ENCODE measurements around the gene PCSK1N.
"Not testable (repeated sequence)": the region's sequence is repeated elsewhere in the genome, so short reads cannot be mapped to it uniquely, and the experiment has no call there.

PCSK1N gene

GRCh38 chrX:48819394-48819793 is 16.0 kb downstream of the PCSK1N start:
- not testable (repeated sequence) for DNase-seq

DNA sequence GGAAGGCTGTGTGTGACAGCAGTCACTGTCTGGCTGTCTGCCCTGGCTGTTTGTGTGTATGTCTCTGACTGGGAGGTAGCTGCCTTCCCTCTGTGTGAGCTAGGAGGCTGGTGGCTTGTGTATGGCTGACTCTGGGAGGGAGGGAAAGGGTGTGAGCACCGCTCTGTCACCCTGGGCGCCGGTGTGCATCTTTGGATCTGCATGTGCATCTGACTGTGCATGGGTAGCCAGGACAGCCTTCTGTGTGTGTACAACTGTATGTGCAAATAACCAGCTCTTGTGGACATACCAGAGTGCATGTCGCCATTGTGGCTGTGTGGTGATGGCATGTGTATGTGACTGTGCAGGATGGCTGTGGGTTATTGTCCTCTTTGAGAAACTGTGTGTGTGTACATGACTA is 16.5 kb downstream of the PCSK1N start:
- DNase-seq: no peak

DNA sequence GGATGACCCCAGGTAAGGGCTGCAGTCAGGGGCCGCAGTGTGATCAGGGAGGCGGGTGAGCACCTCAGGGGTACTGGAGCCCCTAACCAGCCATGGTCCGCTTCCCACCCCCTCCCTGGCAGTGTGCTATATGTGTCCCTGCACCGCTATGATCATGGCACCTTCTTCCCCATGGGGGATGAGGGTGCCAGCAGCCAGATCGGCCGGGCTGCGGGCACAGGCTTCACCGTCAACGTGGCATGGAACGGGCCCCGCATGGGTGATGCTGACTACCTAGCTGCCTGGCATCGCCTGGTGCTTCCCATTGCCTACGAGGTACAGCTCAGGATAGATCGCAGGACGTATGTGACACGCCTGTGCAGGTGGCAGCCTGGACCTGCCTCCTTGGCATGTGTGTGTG is 17.3 kb downstream of the PCSK1N start:
- DNase-seq: no peak

- no peak for DNase-seq
Measured at GRCh38 chrX:48816014-48816810, 19.2 kb downstream of the PCSK1N start.

DNA sequence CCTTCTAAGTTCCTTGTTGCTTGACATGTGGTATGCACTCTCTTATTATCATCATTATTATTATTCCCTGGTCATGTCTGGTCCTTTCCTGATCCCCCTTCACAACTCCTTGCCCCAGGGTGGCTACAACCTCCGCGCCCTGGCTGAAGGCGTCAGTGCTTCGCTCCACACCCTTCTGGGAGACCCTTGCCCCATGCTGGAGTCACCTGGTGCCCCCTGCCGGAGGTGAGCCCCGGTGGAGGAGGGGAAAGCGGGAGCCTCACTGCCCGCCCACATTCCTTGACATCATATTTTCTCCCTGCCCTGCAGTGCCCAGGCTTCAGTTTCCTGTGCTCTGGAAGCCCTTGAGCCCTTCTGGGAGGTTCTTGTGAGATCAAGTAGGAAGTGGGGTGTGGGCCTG is 20.1 kb downstream of the PCSK1N start:
- DNase-seq: no peak

DNA sequence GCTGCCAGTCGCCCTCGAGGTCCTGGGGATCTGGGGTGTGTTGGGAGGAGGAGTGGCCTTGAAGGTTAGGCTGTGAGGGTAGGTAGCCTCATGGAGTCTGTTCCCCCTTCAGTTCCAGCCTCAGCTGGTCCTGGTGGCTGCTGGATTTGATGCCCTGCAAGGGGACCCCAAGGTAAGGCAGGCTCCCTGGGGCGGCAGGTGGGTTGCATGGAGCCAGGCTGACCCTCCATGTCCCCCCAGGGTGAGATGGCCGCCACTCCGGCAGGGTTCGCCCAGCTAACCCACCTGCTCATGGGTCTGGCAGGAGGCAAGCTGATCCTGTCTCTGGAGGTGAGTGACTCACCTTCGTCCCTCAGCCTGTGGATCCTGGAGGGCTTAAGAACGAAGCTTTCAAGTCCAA is 20.7 kb downstream of the PCSK1N start:
- DNase-seq: no peak

DNA sequence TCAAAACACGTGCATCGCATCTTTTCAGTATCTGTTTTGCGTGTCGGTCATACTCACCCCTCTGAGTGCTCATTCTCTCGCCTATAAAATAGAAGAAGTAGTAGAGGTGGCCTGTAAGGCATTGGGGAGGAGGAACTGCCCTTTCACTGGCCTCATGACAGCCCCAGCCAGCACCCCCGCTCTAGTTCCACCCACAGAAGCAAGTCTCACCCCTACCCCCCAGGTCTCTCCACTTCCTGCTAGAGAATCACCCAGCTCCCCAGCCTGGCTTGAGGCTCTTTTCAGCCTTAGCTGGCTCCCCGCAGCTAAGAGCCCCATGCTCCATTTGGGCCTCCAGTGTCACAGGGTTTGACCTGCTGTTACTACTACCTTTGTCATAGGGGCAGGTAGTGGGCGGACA is 21.8 kb downstream of the PCSK1N start:
- DNase-seq: no peak

DNA sequence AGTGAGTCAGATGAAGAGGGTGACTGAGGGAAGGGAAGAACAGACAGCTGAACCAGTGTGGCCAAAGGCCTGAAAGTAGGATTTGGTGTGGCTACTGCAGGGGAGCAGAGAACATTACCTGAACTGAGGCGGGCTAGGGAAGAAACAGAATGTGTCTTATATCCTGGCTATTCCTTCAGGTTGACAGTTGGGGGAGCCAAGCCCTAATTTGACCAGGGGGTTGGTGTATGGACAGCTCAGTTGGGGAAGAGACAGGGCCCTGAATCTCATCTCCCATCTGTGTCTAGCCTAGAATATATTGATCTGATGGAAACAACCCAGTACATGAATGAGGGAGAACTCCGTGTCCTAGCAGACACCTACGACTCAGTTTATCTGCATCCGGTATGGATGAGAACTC is 29.3 kb downstream of the PCSK1N start:
- no peak for DNase-seq

DNA sequence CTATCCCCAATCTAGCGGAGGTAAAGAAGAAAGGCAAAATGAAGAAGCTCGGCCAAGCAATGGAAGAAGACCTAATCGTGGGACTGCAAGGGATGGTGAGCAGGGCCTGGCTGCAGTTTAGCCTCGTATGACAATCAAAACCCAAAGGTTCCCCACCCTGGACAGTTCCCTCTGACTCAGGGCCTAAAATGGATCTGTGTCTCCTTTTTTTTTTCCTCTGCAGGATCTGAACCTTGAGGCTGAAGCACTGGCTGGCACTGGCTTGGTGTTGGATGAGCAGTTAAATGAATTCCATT is 32.6 kb downstream of the PCSK1N start:
- DNase-seq: no peak

- peak; percentile 46 to 59 for DNase-seq
Measured at GRCh38 chrX:48802089-48802904, 33.1 kb downstream of the PCSK1N start.

GRCh38 chrX:48801280-48802088 is 33.9 kb downstream of the PCSK1N start, which contains the start of gene HDAC6:
HDAC6 (plus strand) TSS chrX:48802067; CDS start chrX:48802693, 626 bp downstream.
- DNase-seq: peak; percentile 82 to 83

GRCh38 chrX:48800574-48801279 is 34.7 kb downstream of the PCSK1N start:
- DNase-seq: no peak

DNA sequence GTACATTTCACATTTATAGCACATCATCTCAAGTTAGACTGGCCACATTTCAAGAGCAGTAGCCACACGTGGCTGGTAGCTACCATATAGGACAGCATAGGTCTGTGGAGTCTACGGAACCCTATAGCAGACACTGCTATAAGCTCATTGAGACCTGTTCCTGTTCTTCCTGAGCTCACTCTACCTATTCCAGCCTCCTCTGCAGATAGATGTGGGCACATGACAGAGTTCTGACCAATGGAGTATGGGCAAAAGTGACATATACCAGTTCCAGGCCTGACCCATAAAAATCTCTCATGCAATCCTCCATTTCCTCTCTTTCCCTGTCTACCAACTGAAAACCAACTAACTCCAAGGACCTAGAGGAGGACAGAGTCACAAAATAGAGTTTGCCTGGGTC is 37.1 kb downstream of the PCSK1N start:
- DNase-seq: no peak

DNA sequence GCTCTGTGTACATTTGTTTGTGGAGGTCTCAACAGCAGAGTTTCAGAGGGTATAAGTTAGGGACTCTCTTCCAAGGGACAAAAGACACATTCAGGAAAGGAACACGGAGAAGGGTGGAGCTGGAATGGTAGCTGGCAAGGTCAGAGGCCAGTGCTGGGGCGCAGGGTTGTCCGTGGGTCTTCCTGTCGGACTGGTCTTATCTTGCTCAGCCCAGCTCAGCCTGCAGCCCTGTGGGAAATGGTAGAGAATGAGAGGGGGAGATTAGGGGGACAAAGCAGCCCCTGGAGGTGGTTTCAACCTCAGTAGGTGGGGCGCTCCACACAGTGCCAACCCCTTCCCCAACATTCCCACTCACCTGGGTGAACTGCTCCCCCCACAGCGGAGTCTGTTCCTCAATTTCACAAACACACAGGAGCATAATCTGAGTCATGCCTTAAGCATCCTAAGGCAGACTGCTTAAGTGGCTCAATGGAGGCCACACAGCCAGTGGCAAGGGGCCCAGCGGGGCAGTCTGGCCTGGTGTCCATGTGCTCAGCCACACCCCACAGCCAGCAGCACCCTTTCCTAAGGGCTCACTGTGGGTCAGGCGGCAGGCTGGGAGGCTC is 40.4 kb downstream of the PCSK1N start:
- no peak for DNase-seq

DNA sequence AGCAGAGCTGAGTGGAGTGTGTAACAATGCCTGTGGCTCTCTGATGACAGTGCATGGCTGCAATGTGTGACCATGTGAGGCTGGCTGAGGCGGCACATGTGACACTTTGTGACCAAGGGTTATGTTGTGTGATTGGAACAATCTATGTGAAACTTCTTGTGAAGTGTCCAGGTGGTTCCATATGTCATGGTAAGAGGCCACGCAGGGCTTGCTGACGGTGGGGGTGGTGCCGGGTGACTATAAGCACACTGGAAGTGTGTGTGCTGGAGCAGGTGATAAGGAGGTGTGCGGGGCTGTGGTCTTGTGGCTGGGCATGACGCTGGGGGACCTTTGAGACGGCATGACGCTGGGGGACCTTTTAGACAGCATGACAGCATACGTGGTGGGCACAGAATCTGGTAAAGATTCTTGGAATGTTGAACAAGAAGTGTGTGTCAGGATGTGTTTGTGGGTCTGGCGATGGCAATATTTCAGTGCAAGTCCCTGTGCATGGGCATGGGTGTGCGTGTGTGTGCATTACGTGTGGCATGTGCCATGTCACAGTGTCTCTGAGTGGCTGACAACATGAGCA is 41.0 kb downstream of the PCSK1N start:
- DNase-seq: no peak

GRCh38 chrX:48793935-48794334 is 41.5 kb downstream of the PCSK1N start:
- DNase-seq: no peak

- DNase-seq: no peak
Measured at GRCh38 chrX:48792219-48792618, 43.2 kb downstream of the PCSK1N start.

DNA sequence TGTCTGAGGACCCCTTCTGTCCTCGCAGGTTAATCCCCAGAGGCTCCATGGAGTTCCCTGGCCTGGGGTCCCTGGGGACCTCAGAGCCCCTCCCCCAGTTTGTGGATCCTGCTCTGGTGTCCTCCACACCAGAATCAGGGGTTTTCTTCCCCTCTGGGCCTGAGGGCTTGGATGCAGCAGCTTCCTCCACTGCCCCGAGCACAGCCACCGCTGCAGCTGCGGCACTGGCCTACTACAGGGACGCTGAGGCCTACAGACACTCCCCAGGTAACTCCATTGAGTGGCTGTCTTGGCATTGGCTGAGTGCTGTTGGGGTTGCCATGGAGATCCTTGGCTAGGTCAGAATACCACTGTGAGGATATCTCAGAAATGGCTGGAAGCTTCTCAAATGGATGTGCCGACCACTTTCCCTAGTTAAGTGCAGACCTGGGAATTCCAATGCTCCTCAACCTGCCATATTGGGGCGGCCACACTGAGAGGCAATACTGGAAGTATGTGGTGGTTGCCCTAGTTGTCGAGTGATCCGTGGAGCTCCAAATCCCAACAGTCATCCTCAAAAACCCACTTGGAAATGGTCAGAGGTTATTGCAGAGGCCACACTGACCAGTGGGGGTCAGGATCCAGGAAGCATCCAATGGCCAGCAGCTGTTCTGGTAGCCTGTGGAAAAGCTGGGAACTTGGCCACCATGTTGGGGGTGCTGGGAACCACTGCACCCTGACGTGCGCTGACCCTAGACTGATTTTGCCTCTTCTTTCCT is 44.2 kb downstream of the PCSK1N start:
- DNase-seq: no peak

DNA sequence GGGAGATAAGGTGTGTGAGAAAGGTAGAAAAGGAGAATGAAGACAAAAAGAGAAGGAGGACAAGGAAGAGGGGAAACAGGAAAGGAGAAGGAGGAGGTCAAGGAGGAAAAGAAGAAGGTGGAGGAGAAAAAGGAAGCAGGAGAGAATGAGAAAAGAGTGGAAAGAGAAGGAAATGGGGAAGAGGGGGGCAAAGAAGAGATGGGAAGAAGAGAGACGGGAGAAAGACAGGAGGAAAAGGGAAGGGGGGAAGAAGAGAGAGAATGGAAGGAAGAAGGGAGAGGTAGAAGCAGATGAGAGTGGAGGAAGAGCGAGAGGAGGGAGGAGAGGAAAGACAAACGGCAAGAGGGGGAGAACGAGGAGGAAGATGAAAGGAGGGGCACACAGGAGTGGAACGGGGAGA is 44.9 kb downstream of the PCSK1N start:
- no peak for DNase-seq

GRCh38 chrX:48789366-48790220 is 45.8 kb downstream of the PCSK1N start:
- DNase-seq: no peak

All from stimulated activated CD4-positive, alpha-beta T cell treated with anti-CD3 and anti-CD28 coated beads, Interleukin-2, amount 100 ng/mL, for 48 hours (primary cell).